ENCODE results near the gene FAM111A. TPM values are rescaled to one million over a fixed set of nuclear protein-coding genes. Genes with fewer than 3 reads are reported as not detected.

FAM111A gene
- total RNA-seq, 1 donor from 2014 or later: 13.1 TPM

DNA sequence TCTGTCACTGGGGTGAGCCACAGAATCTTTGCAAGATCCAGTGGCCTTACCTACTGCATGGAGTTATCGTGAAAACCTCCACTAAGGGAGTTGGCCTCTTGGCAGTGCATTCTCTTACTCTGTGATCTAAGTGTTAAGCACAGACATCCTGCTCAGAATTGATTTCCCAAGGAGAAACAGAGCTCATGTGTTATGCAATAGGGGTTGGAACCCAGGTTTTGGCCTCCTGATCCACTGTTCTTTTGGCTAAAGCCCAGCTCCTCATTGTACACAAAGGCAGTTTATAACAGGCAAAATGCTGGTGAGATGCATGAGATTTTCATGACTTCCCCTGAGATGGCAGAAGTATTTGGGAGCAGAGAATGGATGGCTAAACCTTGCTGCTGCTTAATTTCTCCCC, 41.1 kb downstream of the FAM111A start:
- Histone ChIP-seq H4K20me1 (ENCODE audit: insufficient read depth, low read length) (no peaks in the 10 kb centered on the region), H3K27me3 (ENCODE audit: insufficient read depth, low read length) (peaks cover 11% of the 10 kb centered on the region), H3K9me3 (ENCODE audit: insufficient read depth, low read depth, low read length) (no peaks in the 10 kb centered on the region), H3K36me3 (ENCODE audit: insufficient read depth, low read length) (no peaks in the 10 kb centered on the region), H3K4me1 (ENCODE audit: insufficient read depth, low read length) (no peaks in the 10 kb centered on the region), H3K4me2 (ENCODE audit: low read length) (no peak overlapping the region), H3K9ac (ENCODE audit: low read length) (no peak overlapping the region), H3K4me3 (ENCODE audit: insufficient read depth, low read depth, low read length) (no peak overlapping the region), H3K79me2 (ENCODE audit: insufficient read depth, low read length) (no peaks in the 10 kb centered on the region), H3K27ac (ENCODE audit: low read depth, low read length) (no peak overlapping the region), H2AFZ (ENCODE audit: low read depth, low read length) (no peak overlapping the region)
- Mint-ChIP-seq H3K4me1 (ENCODE audit: low read depth, unreplicated experiment) (peaks cover 16% of the 10 kb centered on the region), H3K36me3 (ENCODE audit: low read depth, unreplicated experiment) (peaks cover 27% of the 10 kb centered on the region), H3K27ac (ENCODE audit: unreplicated experiment) (no peak overlapping the region), H3K27me3 (ENCODE audit: low read depth, unreplicated experiment) (no peaks in the 10 kb centered on the region), H3K9me3 (ENCODE audit: unreplicated experiment) (peaks cover 5% of the 10 kb centered on the region), H3K4me3 (ENCODE audit: unreplicated experiment) (no peak overlapping the region)
- FAIRE-seq (no peak), DNase-seq (ENCODE audit: low read depth) (no peak)
- TF ChIP-seq CTCF (IDR thresholded peaks at IDR 0.05; ENCODE audit: insufficient read depth, low read depth, low read length): no peak
- no peak for TF ChIP-seq EZH2 (IDR thresholded peaks at IDR 0.05; ENCODE audit: insufficient read depth, low read length)

DNA sequence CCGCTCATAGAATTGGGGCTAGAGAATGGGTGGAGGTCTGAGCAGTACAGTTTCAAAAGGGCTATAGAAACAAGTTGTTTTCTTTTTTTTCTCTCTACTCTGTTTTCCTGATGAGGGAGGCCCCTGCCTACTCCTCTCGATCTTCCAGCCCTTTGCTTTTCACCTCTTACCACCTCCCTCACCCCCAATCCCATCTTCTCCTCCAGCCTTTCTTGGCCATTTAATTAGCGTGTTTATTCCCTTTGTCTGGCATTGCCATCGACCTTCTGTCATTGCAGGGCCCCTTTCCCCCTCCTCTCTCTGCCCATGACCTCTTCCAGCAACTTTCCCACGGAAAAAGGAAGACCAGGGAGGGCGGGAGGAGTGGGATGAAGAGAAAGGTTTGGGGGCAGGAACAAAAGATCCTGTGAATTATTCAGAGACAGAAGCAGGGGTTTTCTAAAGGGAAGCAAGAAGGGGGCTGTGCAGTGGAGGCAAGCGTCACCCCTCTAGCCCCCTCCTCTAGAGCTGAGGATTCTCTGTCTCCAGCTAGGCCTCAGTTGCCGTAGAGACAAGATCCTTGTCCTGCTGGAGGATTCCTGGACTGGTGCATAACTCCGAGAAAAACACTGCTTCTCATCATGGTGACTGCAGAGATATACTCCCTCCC, 42.2 kb downstream of the FAM111A start:
- no peaks in the 10 kb centered on the region for H3K36me3 ChIP-seq (ENCODE audit: insufficient read depth, low read length)
- no peak for DNase-seq (ENCODE audit: low read depth)
- peaks cover 8% of the 10 kb centered on the region for H3K27me3 ChIP-seq (ENCODE audit: insufficient read depth, low read length)
- Mint-ChIP-seq H3K4me1 (ENCODE audit: low read depth, unreplicated experiment) (peaks cover 20% of the 10 kb centered on the region), H3K9me3 (ENCODE audit: unreplicated experiment) (no peaks in the 10 kb centered on the region), H3K27ac (ENCODE audit: unreplicated experiment) (no peak overlapping the region), H3K27me3 (ENCODE audit: low read depth, unreplicated experiment) (no peaks in the 10 kb centered on the region), H3K36me3 (ENCODE audit: low read depth, unreplicated experiment) (peaks cover 27% of the 10 kb centered on the region), H3K4me3 (ENCODE audit: unreplicated experiment) (no peak overlapping the region)
- no peak overlapping the region for H3K27ac ChIP-seq (ENCODE audit: low read depth, low read length)
- no peak for FAIRE-seq
- H3K9ac ChIP-seq (ENCODE audit: low read length): no peak overlapping the region
- H3K4me2 ChIP-seq (ENCODE audit: low read length): no peak overlapping the region
- H4K20me1 ChIP-seq (ENCODE audit: insufficient read depth, low read length): no peaks in the 10 kb centered on the region
- TF ChIP-seq CTCF (IDR thresholded peaks at IDR 0.05; ENCODE audit: insufficient read depth, low read depth, low read length) (no peak), EZH2 (IDR thresholded peaks at IDR 0.05; ENCODE audit: insufficient read depth, low read length) (no peak)
- no peaks in the 10 kb centered on the region for H3K9me3 ChIP-seq (ENCODE audit: insufficient read depth, low read depth, low read length)
- no peak overlapping the region for H2AFZ ChIP-seq (ENCODE audit: low read depth, low read length)
- no peaks in the 10 kb centered on the region for H3K79me2 ChIP-seq (ENCODE audit: insufficient read depth, low read length)
- no peak overlapping the region for H3K4me3 ChIP-seq (ENCODE audit: insufficient read depth, low read depth, low read length)
- no peaks in the 10 kb centered on the region for H3K4me1 ChIP-seq (ENCODE audit: insufficient read depth, low read length)

- H3K27me3 Mint-ChIP-seq (ENCODE audit: low read depth, unreplicated experiment): no peaks in the 10 kb centered on the region
- DNase-seq (ENCODE audit: low read depth) (no peak), FAIRE-seq (no peak)
- H3K79me2 ChIP-seq (ENCODE audit: insufficient read depth, low read length): no peaks in the 10 kb centered on the region
- no peaks in the 10 kb centered on the region for H4K20me1 ChIP-seq (ENCODE audit: insufficient read depth, low read length)
- H3K9ac ChIP-seq (ENCODE audit: low read length): no peak overlapping the region
- TF ChIP-seq EZH2 (IDR thresholded peaks at IDR 0.05; ENCODE audit: insufficient read depth, low read length) (no peak), CTCF (IDR thresholded peaks at IDR 0.05; ENCODE audit: insufficient read depth, low read depth, low read length) (no peak)
- H3K27ac ChIP-seq (ENCODE audit: low read depth, low read length): no peak overlapping the region
- no peak overlapping the region for H2AFZ ChIP-seq (ENCODE audit: low read depth, low read length)
- no peaks in the 10 kb centered on the region for H3K9me3 ChIP-seq (ENCODE audit: insufficient read depth, low read depth, low read length)
- H3K36me3 Mint-ChIP-seq (ENCODE audit: low read depth, unreplicated experiment): peaks cover 26% of the 10 kb centered on the region
- peaks cover 8% of the 10 kb centered on the region for H3K27me3 ChIP-seq (ENCODE audit: insufficient read depth, low read length)
- H3K4me3 Mint-ChIP-seq (ENCODE audit: unreplicated experiment): no peak overlapping the region
- no peaks in the 10 kb centered on the region for H3K9me3 Mint-ChIP-seq (ENCODE audit: unreplicated experiment)
- no peaks in the 10 kb centered on the region for H3K36me3 ChIP-seq (ENCODE audit: insufficient read depth, low read length)
- H3K4me2 ChIP-seq (ENCODE audit: low read length): no peak overlapping the region
- H3K4me1 ChIP-seq (ENCODE audit: insufficient read depth, low read length): no peaks in the 10 kb centered on the region
- peak overlapping the region; percentile 26 for H3K27ac Mint-ChIP-seq (ENCODE audit: unreplicated experiment)
- H3K4me1 Mint-ChIP-seq (ENCODE audit: low read depth, unreplicated experiment): peaks cover 20% of the 10 kb centered on the region
- no peak overlapping the region for H3K4me3 ChIP-seq (ENCODE audit: insufficient read depth, low read depth, low read length)
Observed at GRCh38 chr11:59185386-59185945, 42.8 kb downstream of the FAM111A start.

All from astrocyte (in vitro differentiated cells and primary cell).